ENCODE data around the gene SYNPO2.

Gene SYNPO2

DNA sequence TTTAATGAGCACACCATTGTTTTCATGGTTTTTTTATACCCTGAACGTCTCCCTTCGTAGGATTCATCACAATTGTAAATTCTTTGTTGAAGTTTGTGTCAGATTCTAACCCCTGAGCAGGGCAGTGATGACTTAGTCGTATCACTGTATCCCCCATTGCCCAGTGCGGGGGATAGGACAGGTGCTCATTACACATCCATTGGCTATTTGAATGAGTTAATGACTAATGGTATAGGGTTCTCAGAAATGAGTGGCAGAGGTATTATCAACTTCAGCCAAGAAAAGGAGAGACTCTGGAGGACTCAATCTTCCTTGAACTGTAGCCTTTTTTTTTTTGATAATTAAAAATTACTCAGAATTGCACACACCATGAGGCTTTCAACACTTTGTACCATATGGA, 64.6 kb downstream of the SYNPO2 start:
- Histone ChIP-seq H4K20me1 (ENCODE audit: insufficient read depth, low read length) (no peaks in the 10 kb centered on the region), H3K79me2 (ENCODE audit: insufficient read depth, low read length) (no peaks in the 10 kb centered on the region), H3K4me2 (ENCODE audit: insufficient read depth, low read length) (no peak overlapping the region), H3K9ac (ENCODE audit: low read depth, low read length) (no peak overlapping the region), H3K36me3 (ENCODE audit: insufficient read depth, low read length) (no peaks in the 10 kb centered on the region), H3K27ac (ENCODE audit: low read length) (no peak overlapping the region), H2AFZ (ENCODE audit: low read depth, low read length) (no peak overlapping the region), H3K4me3 (ENCODE audit: low read depth in 1 of 2, low read length in 2 of 2) (no peak overlapping the region), H3K4me1 (ENCODE audit: insufficient read depth, low read length) (no peaks in the 10 kb centered on the region), H3K27me3 (ENCODE audit: insufficient read depth, low read length, poor library complexity) (peaks cover 4% of the 10 kb centered on the region), H3K9me3 (ENCODE audit: insufficient read depth, low read length, severe bottlenecking) (no peaks in the 10 kb centered on the region)
- ATAC-seq (ENCODE audit: insufficient read depth, low read depth) (no peak), DNase-seq (no peak)
- no peak for TF ChIP-seq EZH2 (IDR thresholded peaks at IDR 0.05; ENCODE audit: borderline replicate concordance, low read depth, low read length, severe bottlenecking)
- TF ChIP-seq, protein P1, sequence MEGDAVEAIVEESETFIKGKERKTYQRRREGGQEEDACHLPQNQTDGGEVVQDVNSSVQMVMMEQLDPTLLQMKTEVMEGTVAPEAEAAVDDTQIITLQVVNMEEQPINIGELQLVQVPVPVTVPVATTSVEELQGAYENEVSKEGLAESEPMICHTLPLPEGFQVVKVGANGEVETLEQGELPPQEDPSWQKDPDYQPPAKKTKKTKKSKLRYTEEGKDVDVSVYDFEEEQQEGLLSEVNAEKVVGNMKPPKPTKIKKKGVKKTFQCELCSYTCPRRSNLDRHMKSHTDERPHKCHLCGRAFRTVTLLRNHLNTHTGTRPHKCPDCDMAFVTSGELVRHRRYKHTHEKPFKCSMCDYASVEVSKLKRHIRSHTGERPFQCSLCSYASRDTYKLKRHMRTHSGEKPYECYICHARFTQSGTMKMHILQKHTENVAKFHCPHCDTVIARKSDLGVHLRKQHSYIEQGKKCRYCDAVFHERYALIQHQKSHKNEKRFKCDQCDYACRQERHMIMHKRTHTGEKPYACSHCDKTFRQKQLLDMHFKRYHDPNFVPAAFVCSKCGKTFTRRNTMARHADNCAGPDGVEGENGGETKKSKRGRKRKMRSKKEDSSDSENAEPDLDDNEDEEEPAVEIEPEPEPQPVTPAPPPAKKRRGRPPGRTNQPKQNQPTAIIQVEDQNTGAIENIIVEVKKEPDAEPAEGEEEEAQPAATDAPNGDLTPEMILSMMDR (IDR thresholded peaks at IDR 0.05; ENCODE audit: borderline replicate concordance, extremely low read depth, low read length, poor library complexity, severe bottlenecking): no peak

- Histone ChIP-seq H3K27me3 (ENCODE audit: insufficient read depth, low read length, poor library complexity) (peaks cover 6% of the 10 kb centered on the region), H3K79me2 (ENCODE audit: insufficient read depth, low read length) (no peaks in the 10 kb centered on the region), H3K4me2 (ENCODE audit: insufficient read depth, low read length) (no peak overlapping the region), H3K27ac (ENCODE audit: low read length) (no peak overlapping the region), H3K4me1 (ENCODE audit: insufficient read depth, low read length) (no peaks in the 10 kb centered on the region), H3K4me3 (ENCODE audit: low read depth in 1 of 2, low read length in 2 of 2) (no peak overlapping the region), H3K9ac (ENCODE audit: low read depth, low read length) (no peak overlapping the region), H3K36me3 (ENCODE audit: insufficient read depth, low read length) (no peaks in the 10 kb centered on the region), H3K9me3 (ENCODE audit: insufficient read depth, low read length, severe bottlenecking) (no peaks in the 10 kb centered on the region), H2AFZ (ENCODE audit: low read depth, low read length) (no peak overlapping the region), H4K20me1 (ENCODE audit: insufficient read depth, low read length) (no peaks in the 10 kb centered on the region)
- DNase-seq (no peak), ATAC-seq (ENCODE audit: insufficient read depth, low read depth) (no peak)
- TF ChIP-seq, protein P1 (IDR thresholded peaks at IDR 0.05; ENCODE audit: borderline replicate concordance, extremely low read depth, low read length, poor library complexity, severe bottlenecking): no peak
- no peak for TF ChIP-seq EZH2 (IDR thresholded peaks at IDR 0.05; ENCODE audit: borderline replicate concordance, low read depth, low read length, severe bottlenecking)
These were observed 65.6 kb downstream of the SYNPO2 start for GRCh38 chr4:118954246-118954645.

DNA sequence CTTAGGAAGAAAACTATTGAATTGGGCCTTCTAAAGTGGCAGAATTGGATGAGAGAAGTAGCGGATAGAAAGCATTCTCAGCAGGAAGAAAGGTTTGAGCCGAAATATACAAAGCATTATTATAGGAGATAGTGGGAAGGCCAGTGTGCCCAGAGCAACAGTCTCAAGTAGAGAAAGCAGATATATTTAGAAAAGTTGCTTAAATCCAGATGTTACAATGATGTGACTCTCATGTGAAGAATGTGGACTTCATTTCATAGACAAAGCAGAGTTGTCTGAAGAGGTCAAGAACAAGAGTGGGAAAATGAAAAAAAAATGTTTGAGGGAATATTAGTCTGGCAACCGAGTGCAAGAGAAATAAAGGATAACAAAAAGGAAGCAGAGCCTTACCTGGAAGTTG, 66.9 kb downstream of the SYNPO2 start:
- DNase-seq (no peak), ATAC-seq (ENCODE audit: insufficient read depth, low read depth) (no peak)
- no peaks in the 10 kb centered on the region for H3K36me3 ChIP-seq (ENCODE audit: insufficient read depth, low read length)
- TF ChIP-seq, protein P1 (IDR thresholded peaks at IDR 0.05; ENCODE audit: borderline replicate concordance, extremely low read depth, low read length, poor library complexity, severe bottlenecking): no peak
- no peak for TF ChIP-seq EZH2 (IDR thresholded peaks at IDR 0.05; ENCODE audit: borderline replicate concordance, low read depth, low read length, severe bottlenecking)
- no peaks in the 10 kb centered on the region for H3K4me1 ChIP-seq (ENCODE audit: insufficient read depth, low read length)
- no peaks in the 10 kb centered on the region for H3K79me2 ChIP-seq (ENCODE audit: insufficient read depth, low read length)
- H3K27ac ChIP-seq (ENCODE audit: low read length): no peak overlapping the region
- no peak overlapping the region for H3K9ac ChIP-seq (ENCODE audit: low read depth, low read length)
- no peaks in the 10 kb centered on the region for H4K20me1 ChIP-seq (ENCODE audit: insufficient read depth, low read length)
- no peak overlapping the region for H3K4me2 ChIP-seq (ENCODE audit: insufficient read depth, low read length)
- no peak overlapping the region for H2AFZ ChIP-seq (ENCODE audit: low read depth, low read length)
- H3K27me3 ChIP-seq (ENCODE audit: insufficient read depth, low read length, poor library complexity): peaks cover 6% of the 10 kb centered on the region
- no peaks in the 10 kb centered on the region for H3K9me3 ChIP-seq (ENCODE audit: insufficient read depth, low read length, severe bottlenecking)
- no peak overlapping the region for H3K4me3 ChIP-seq (ENCODE audit: low read depth in 1 of 2, low read length in 2 of 2)

All from DND-41 (cell line).